Keratinocyte (primary cell): ENCODE measurements around the gene RNPEPL1. TPM values are rescaled to one million over a fixed set of nuclear protein-coding genes. Genes with fewer than 3 reads are reported as not detected.

Source experiments
- DNase-seq: peaks from one replicate; pipeline ENCODE4 v3.0.0-alpha.2; 2011; ENCODE audit warnings: low read depth, missing footprints, low spot score
- FAIRE-seq: peaks from 2 replicates; lab custom pipeline; 2011; peaks lifted over from hg19 to GRCh38; lab: Jason Lieb, UNC
- H2AFZ ChIP-seq: 2 replicates; pipeline ENCODE4 v1.6.0; 2012; ENCODE audit warnings: low read length, control low read depth, inconsistent platforms; ENCODE audit not compliant: control insufficient read depth
- H3K27ac ChIP-seq: 2 replicates; pipeline ENCODE4 v1.5.1; 2011; ENCODE audit warnings: low read length; ENCODE audit not compliant: control insufficient read depth, insufficient read depth
- H3K27me3 ChIP-seq: 3 replicates; pipeline ENCODE4 v1.6.0; 2011; ENCODE audit warnings: low read length; ENCODE audit not compliant: control insufficient read depth, insufficient read depth; ENCODE audit errors: extremely low read depth
- H3K36me3 ChIP-seq, 2 experiments: 2 replicates in 1 of 2; 3 replicates in 1 of 2; pipeline ENCODE4 v1.5.1; 2011; ENCODE audit warnings: low read length in 2 of 2, mild to moderate bottlenecking in 1 of 2; ENCODE audit not compliant: control insufficient read depth in 2 of 2, insufficient read depth in 2 of 2; ENCODE audit errors: extremely low read depth in 1 of 2
- H3K4me1 ChIP-seq: 3 replicates; pipeline ENCODE4 v1.5.1; 2011; ENCODE audit warnings: low read length; ENCODE audit not compliant: control insufficient read depth, insufficient read depth; ENCODE audit errors: extremely low read depth
- H3K4me2 ChIP-seq: 3 replicates; pipeline ENCODE4 v1.6.0; 2011; ENCODE audit warnings: low read depth, low read length; ENCODE audit not compliant: control insufficient read depth, insufficient read depth; ENCODE audit errors: extremely low read depth
- H3K4me3 ChIP-seq, 3 experiments: fragments of 200-600 bp in 1 of 3; sonication (generic) in 1 of 3; 2 replicates in 2 of 3; 3 replicates in 1 of 3; pipeline ENCODE4 v1.5.1; 2011 to 2016; ENCODE audit warnings: low read length in 3 of 3, mild to moderate bottlenecking in 3 of 3, control low read depth in 2 of 3, inconsistent platforms in 1 of 3, low read depth in 1 of 3, mixed read lengths in 1 of 3, mixed run types in 1 of 3, moderate library complexity in 1 of 3; ENCODE audit not compliant: control insufficient read depth in 2 of 3, insufficient read depth in 2 of 3; ENCODE audit errors: extremely low read depth in 1 of 3
- H3K79me2 ChIP-seq: 2 replicates; pipeline ENCODE4 v1.6.0; 2012; ENCODE audit warnings: low read length; ENCODE audit not compliant: control insufficient read depth, insufficient read depth
- H3K9ac ChIP-seq: 3 replicates; pipeline ENCODE4 v1.6.0; 2011; ENCODE audit warnings: low read length; ENCODE audit not compliant: control insufficient read depth, insufficient read depth; ENCODE audit errors: extremely low read depth
- H3K9me1 ChIP-seq: 3 replicates; pipeline ENCODE4 v1.6.0; 2011; ENCODE audit warnings: low read length; ENCODE audit not compliant: control insufficient read depth, insufficient read depth; ENCODE audit errors: extremely low read depth
- H3K9me3 ChIP-seq: 2 replicates; pipeline ENCODE4 v1.5.1; 2012; ENCODE audit warnings: low read depth, low read length; ENCODE audit not compliant: control insufficient read depth
- H4K20me1 ChIP-seq: 3 replicates; pipeline ENCODE4 v1.6.0; 2011; ENCODE audit warnings: low read length; ENCODE audit not compliant: control insufficient read depth, insufficient read depth; ENCODE audit errors: extremely low read depth
- EZH2 ChIP-seq: IDR thresholded peaks from one replicate; pipeline ENCODE4 v1.6.1; 2012; ENCODE audit warnings: inconsistent platforms, mild to moderate bottlenecking, low read length, moderate library complexity
- dilution Hi-C: fragments of 300-500 bp; cut with MboI; formaldehyde crosslinking; loops from one replicate; pipeline ENCODE4 v1.7.0; 2020; ENCODE audit warnings: low sequenced_read_pairs; ENCODE audit not compliant: extremely low pct_ligation_motif_present
- polyA plus RNA-seq, 5 experiments: library from polyadenylated mRNA; depleted of rRNA in 3 of 5; stranded (reverse) in 3 of 5; stranded (forward) in 1 of 5; unstranded in 1 of 5; fragments of >200 nt; gene quantifications; 1 replicate in 1 of 5; 2 replicates in 3 of 5; 3 replicates in 1 of 5; pipeline versions ENCODE4 v1.2.1 to v1.2.3, GENCODE V29; 2011 to 2012; ENCODE audit warnings: missing spikeins in 2 of 5, low read depth in 1 of 5, low replicate concordance in 1 of 5
- TF ChIP-seq, protein P1 (sequence below), 3 experiments: IDR thresholded peaks in 1 of 3; conservative IDR thresholded peaks in 1 of 3; optimal IDR thresholded peaks in 1 of 3; 2 replicates in 2 of 3; 3 replicates in 1 of 3; pipeline versions ENCODE3 to v1.5.1; 2011; ENCODE audit warnings: low read length in 3 of 3, mild to moderate bottlenecking in 3 of 3, moderate library complexity in 2 of 3, control low read depth in 1 of 3, inconsistent platforms in 1 of 3; ENCODE audit not compliant: insufficient read depth in 2 of 3; ENCODE audit errors: extremely low read depth in 1 of 3

The RNPEPL1 gene
- polyA plus RNA-seq, 1 donor (not counting 4 experiments of a cell fraction or from before 2014, with no cell fraction given): 3.7 TPM

- H3K79me2 ChIP-seq: no peaks in the 10 kb centered on the region
- H3K27ac ChIP-seq: no peak overlapping the region
- dilution Hi-C loops: no loop called here
- no peak for TF ChIP-seq EZH2
- TF ChIP-seq, protein P1, sequence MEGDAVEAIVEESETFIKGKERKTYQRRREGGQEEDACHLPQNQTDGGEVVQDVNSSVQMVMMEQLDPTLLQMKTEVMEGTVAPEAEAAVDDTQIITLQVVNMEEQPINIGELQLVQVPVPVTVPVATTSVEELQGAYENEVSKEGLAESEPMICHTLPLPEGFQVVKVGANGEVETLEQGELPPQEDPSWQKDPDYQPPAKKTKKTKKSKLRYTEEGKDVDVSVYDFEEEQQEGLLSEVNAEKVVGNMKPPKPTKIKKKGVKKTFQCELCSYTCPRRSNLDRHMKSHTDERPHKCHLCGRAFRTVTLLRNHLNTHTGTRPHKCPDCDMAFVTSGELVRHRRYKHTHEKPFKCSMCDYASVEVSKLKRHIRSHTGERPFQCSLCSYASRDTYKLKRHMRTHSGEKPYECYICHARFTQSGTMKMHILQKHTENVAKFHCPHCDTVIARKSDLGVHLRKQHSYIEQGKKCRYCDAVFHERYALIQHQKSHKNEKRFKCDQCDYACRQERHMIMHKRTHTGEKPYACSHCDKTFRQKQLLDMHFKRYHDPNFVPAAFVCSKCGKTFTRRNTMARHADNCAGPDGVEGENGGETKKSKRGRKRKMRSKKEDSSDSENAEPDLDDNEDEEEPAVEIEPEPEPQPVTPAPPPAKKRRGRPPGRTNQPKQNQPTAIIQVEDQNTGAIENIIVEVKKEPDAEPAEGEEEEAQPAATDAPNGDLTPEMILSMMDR (optimal IDR thresholded peaks at IDR 0.05 in 1 of 3, IDR thresholded peaks at IDR 0.05 in 1 of 3, conservative IDR thresholded peaks at IDR 0.05 in 1 of 3; ENCODE audit: extremely low read depth in 1 of 3, insufficient read depth in 2 of 3, low read length in 3 of 3): no peak
- peaks cover 5% of the 10 kb centered on the region for H4K20me1 ChIP-seq
- H3K4me3 ChIP-seq: peak overlapping the region; percentile 45 to 70 (median 65)
- H3K4me1 ChIP-seq: peaks cover 35% of the 10 kb centered on the region
- peak overlapping the region; percentile 89 for H3K4me2 ChIP-seq
- peak overlapping the region; percentile 54 for H3K9ac ChIP-seq
- DNase-seq: no peak
- peaks cover 2% of the 10 kb centered on the region for H3K9me1 ChIP-seq
- peaks cover 0 to 1% of the 10 kb centered on the region in 2 experiments for H3K36me3 ChIP-seq
- no peak for FAIRE-seq
- no peak overlapping the region for H2AFZ ChIP-seq
- H3K9me3 ChIP-seq: no peaks in the 10 kb centered on the region
- H3K27me3 ChIP-seq: no peaks in the 10 kb centered on the region
Observed at GRCh38 chr2:240569523-240569997, 1.3 kb downstream of the RNPEPL1 start.

DNA sequence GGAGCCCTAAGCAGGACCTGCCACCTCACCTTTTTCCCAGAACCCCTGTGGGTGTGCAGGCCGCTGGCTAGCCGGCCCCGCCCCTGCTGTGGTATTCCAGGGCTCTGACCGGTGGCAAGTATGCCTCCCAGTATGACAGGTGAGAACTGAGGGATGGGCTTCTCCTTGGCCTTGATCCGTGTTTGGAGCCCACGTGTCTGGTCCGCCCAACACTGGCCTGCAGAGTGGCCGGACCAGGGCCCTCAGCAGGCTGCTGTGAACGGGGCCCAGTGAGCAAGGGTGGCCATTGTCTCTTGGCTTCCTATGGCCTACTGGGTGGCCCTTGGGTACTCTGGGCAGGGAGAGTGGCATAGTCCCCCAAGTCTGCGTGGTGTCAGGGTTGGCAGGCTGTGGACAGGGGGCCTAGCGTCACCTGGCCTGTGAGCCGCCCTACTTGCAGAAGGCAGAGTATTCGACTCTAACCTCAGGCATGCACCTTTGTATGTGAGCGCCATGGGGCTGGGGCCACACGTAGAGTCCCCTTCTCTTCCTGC lies 1.8 kb downstream of the RNPEPL1 start:
- Histone ChIP-seq H3K79me2 (no peaks in the 10 kb centered on the region), H3K36me3 (peaks cover 0 to 3% of the 10 kb centered on the region in 2 experiments), H3K4me2 (peak overlapping the region; percentile 89), H3K4me1 (peaks cover 35% of the 10 kb centered on the region), H3K9me1 (peaks cover 2% of the 10 kb centered on the region), H3K9me3 (no peaks in the 10 kb centered on the region), H3K4me3 (no peak overlapping the region), H3K27me3 (no peaks in the 10 kb centered on the region), H4K20me1 (peaks cover 5% of the 10 kb centered on the region), H2AFZ (no peak overlapping the region), H3K27ac (no peak overlapping the region), H3K9ac (no peak overlapping the region)
- TF ChIP-seq, protein P1 (optimal IDR thresholded peaks at IDR 0.05 in 1 of 3, IDR thresholded peaks at IDR 0.05 in 1 of 3, conservative IDR thresholded peaks at IDR 0.05 in 1 of 3; ENCODE audit: extremely low read depth in 1 of 3, insufficient read depth in 2 of 3, low read length in 3 of 3): no peak
- no peak for TF ChIP-seq EZH2
- DNase-seq: no peak
- FAIRE-seq: no peak
- dilution Hi-C loops: no loop called here
